Lung (tissue), 12 donors: ENCODE measurements around the gene ANTKMT. TPM values are rescaled to one million over a fixed set of nuclear protein-coding genes. Genes with fewer than 3 reads are reported as not detected.

ENCODE experiments used
- ATAC-seq: fragments of 200-7000 bp; cut with Tn5 transposase; one replicate; pipeline ENCODE4 v1.9.1; 2020; ENCODE audit warnings: moderate number of reproducible peaks; ENCODE audit not compliant: insufficient read depth, low FRiP score
- DNase-seq, 3 donors: peaks; one replicate each; pipeline ENCODE4 v3.0.0-alpha.2; 2013 to 2017
- H3K27ac ChIP-seq, 2 donors: one replicate each; pipeline ENCODE4 v1.5.1; 2013; ENCODE audit warnings: mild to moderate bottlenecking in 2 of 2, moderate library complexity in 2 of 2, control low read depth in 1 of 2, inconsistent platforms in 1 of 2, low read depth in 1 of 2, low read length in 1 of 2
- H3K27me3 ChIP-seq, 3 donors: one replicate each; pipeline ENCODE4 v1.5.1; 2013; ENCODE audit warnings: low read length in 2 of 3; ENCODE audit not compliant: control insufficient read depth in 3 of 3, insufficient read depth in 3 of 3
- H3K36me3 ChIP-seq, 4 donors: one replicate each; pipeline ENCODE4 v1.5.1; 2013; ENCODE audit warnings: low read length in 4 of 4, mild to moderate bottlenecking in 1 of 4, moderate library complexity in 1 of 4; ENCODE audit not compliant: control insufficient read depth in 4 of 4, insufficient read depth in 4 of 4
- H3K4me1 ChIP-seq, 5 donors: one replicate each; pipeline ENCODE4 v1.5.1; 2013; ENCODE audit warnings: low read length in 5 of 5, mild to moderate bottlenecking in 2 of 5, moderate library complexity in 1 of 5; ENCODE audit not compliant: control insufficient read depth in 5 of 5, insufficient read depth in 5 of 5
- H3K4me3 ChIP-seq: one replicate; pipeline ENCODE4 v1.5.1; 2013; ENCODE audit warnings: mild to moderate bottlenecking, control low read depth, moderate library complexity
- H3K9ac ChIP-seq, 2 donors: one replicate each; pipeline ENCODE4 v1.5.1; 2013; ENCODE audit warnings: low read length in 2 of 2, control low read depth in 1 of 2; ENCODE audit not compliant: insufficient read depth in 1 of 2
- H3K9me3 ChIP-seq, 4 donors: one replicate each; pipeline ENCODE4 v1.5.1; 2013; ENCODE audit warnings: low read length in 3 of 4, mild to moderate bottlenecking in 1 of 4, moderate library complexity in 1 of 4; ENCODE audit not compliant: control insufficient read depth in 4 of 4, insufficient read depth in 3 of 4
- WGBS, 2 donors: extraction: QIAGEN DNeasy Blood & Tissue Kit; methylation state at CpG; one replicate each; pipeline ENCODE4 v1.1.7; 2013; 5-methylcytosine and 5-hydroxymethylcytosine counted together
- polyA plus RNA-seq, 2 donors: library from polyadenylated mRNA; stranded (reverse); fragments of 200-250 nt; gene quantifications; one replicate each; pipeline ENCODE4 v1.2.1, GENCODE V29; 2013
- total RNA-seq, 2 donors: library from RNA; depleted of rRNA in 1 of 2; stranded (reverse); fragments of >200 nt in 1 of 2; gene quantifications; one replicate each; pipeline ENCODE4 v1.2.1, GENCODE V29; 2014 to 2021
- TF ChIP-seq, protein P1 (sequence below): IDR thresholded peaks from 2 replicates; pipeline ENCODE4 v1.5.1; 2012; ENCODE audit warnings: mild to moderate bottlenecking; ENCODE audit errors: control extremely low read depth, extremely low read depth
- donor health status: control.
- donor health status: control.
- donor health status: Bipolar disorder and iron deficiency.
- donor health status: healthy.
- donor health status: DM: yes; HTN: yes; CAD: no.

The ANTKMT gene
- total and polyA plus RNA-seq, 4 donors: 9.2 to 65.7 (median 45.9) TPM

DNA sequence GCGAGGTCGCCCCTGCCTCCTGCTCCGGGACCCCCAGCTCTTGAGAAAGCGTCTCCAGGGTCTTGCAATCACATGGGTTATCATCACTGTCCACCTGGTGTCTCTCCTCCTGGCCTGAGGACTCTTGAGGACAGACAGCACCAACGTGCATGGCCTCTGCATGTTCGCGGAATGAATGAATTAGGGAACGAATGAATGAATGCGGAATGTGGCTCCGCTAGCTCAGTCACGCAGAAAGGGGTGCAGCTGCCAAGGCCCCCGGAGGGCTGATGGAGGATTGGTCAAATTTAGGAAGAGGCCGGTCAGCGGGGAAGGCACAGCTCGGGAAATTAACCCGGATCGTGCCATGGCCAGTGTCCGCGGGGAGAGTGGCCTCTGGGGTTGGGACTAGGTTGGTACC, 18.6 kb upstream of the ANTKMT start:
- TF ChIP-seq, protein P1, sequence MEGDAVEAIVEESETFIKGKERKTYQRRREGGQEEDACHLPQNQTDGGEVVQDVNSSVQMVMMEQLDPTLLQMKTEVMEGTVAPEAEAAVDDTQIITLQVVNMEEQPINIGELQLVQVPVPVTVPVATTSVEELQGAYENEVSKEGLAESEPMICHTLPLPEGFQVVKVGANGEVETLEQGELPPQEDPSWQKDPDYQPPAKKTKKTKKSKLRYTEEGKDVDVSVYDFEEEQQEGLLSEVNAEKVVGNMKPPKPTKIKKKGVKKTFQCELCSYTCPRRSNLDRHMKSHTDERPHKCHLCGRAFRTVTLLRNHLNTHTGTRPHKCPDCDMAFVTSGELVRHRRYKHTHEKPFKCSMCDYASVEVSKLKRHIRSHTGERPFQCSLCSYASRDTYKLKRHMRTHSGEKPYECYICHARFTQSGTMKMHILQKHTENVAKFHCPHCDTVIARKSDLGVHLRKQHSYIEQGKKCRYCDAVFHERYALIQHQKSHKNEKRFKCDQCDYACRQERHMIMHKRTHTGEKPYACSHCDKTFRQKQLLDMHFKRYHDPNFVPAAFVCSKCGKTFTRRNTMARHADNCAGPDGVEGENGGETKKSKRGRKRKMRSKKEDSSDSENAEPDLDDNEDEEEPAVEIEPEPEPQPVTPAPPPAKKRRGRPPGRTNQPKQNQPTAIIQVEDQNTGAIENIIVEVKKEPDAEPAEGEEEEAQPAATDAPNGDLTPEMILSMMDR: no peak
- H3K9me3 ChIP-seq: peaks cover 0 to 4% (median 0%) of the 10 kb centered on the region in 4 donors

DNA sequence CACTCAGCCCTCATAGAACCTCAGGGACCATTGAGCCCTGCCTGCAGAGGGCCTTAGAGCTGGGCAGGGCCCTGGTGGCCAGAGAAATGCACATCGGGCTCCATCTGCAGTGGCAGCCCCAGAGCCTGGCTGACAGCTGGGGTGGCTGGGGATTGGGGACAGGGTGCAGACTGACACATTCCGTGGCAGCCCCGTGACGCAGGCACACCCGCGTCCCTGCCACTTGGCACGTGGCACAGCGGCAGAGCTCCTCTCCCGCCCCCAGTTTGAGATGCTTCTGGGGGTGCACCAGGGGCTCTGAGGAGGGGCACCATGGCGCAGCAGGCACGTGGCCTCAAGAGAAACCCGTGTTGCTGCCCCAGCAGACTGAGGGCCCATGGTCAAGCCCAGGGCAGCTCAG, 17.5 kb upstream of the ANTKMT start:
- no peaks in the 10 kb centered on the region for H3K4me1 ChIP-seq
- H3K27me3 ChIP-seq: peaks cover 7 to 65% (median 38%) of the 10 kb centered on the region in 3 donors
- TF ChIP-seq, protein P1: no peak
- H3K9me3 ChIP-seq: peaks cover 0 to 5% (median 0%) of the 10 kb centered on the region in 4 donors
- no peak overlapping the region for H3K9ac ChIP-seq
- no peak overlapping the region for H3K27ac ChIP-seq
- DNase-seq (no peak), ATAC-seq (no peak)
- 76 to 90% methylated on average over 12 of the region's 12 CpGs for WGBS, 2 donors
- H3K4me3 ChIP-seq: no peak overlapping the region
- H3K36me3 ChIP-seq: no peaks in the 10 kb centered on the region

More for the DNA sequence above, 18.6 kb upstream of the ANTKMT start:
- no peak overlapping the region for H3K4me3 ChIP-seq
- H3K27ac ChIP-seq: no peak overlapping the region
- no peak overlapping the region for H3K9ac ChIP-seq
- ATAC-seq (no peak), DNase-seq (no peak)
- no peaks in the 10 kb centered on the region for H3K4me1 ChIP-seq
- 85 to 88% methylated on average over 19 of the region's 19 CpGs for WGBS, 2 donors
- H3K27me3 ChIP-seq: peaks cover 7 to 55% (median 34%) of the 10 kb centered on the region in 3 donors
- H3K36me3 ChIP-seq: no peaks in the 10 kb centered on the region

DNA sequence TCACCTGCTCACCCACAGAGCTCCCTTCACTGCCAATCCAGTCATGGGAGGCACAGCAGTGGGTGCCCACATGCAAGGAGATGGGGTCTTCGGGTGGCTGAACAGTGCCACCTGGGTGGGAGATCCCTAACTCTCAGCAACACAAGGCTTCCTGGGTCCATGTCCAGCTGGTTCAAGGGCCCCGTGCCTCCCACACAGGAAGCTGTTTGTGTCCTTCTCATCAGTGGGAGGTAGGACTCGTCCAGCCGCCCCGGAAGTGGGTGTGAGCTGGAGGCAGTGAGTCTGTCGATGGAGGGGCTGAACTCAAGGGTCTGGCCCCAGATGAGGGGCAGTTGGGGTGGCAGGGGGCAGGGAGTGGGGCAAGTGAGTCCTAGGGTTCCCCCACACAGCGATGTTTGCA, 16.9 kb upstream of the ANTKMT start:
- no peak overlapping the region for H3K9ac ChIP-seq
- H3K9me3 ChIP-seq: peaks cover 0 to 5% (median 0%) of the 10 kb centered on the region in 4 donors
- 74 to 81% methylated on average over 7 of the region's 7 CpGs for WGBS, 2 donors
- TF ChIP-seq, protein P1: no peak
- DNase-seq: no peak
- H3K4me3 ChIP-seq: no peak overlapping the region
- no peak overlapping the region for H3K27ac ChIP-seq
- no peaks in the 10 kb centered on the region for H3K36me3 ChIP-seq
- no peak for ATAC-seq
- H3K4me1 ChIP-seq: no peaks in the 10 kb centered on the region
- H3K27me3 ChIP-seq: peaks cover 7 to 70% (median 38%) of the 10 kb centered on the region in 3 donors
